HG02763 (cell line): Measurements from ENCODE around the gene CLEC2A.

Experiments
- ATAC-seq: cut with Tn5 transposase; IDR thresholded peaks from one replicate; pipeline ENCODE4 v1.9.1; 2021; ENCODE audit warnings: mild to moderate bottlenecking, moderate library complexity; ENCODE audit not compliant: unreplicated experiment

The CLEC2A gene

DNA sequence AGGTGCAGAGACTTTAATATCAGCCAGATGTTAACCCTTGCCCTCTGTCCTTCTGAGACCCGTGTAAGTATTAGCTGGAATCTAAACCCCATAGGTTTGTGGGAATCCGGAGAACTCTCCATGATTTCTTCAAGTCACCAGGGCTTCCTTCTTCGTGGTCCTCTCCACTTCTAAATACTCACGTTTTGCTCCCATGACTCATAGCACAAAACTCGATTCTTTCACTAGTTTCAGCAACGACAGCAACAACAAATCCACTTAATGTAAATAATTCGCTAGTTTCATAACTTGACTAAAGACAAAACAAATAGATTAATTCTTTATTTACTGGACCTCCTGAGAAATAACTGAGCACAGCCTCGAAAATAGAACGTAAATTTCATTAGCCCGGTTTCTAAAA, 4.4 kb upstream of the CLEC2A start:
- ATAC-seq: no peak

DNA sequence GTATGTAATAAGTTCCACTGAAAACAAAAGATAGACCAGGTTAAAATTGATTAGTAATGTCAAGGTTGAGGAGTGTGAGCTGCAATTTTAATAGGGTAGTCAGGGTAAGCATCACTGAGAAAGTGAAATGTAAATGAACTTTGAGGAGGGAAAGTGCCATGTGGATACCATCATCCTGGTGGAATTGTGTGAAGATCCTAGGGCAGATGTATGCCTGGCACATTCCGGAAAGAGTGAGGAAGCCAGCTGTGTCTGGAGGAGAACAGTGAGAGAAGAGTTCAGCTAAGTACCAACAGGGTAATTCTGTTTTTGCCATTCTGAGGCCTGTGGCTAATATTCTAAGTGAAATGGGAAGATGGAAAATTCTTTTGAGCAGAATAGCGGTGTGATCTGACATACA, 2.9 kb upstream of the CLEC2A start:
- no peak for ATAC-seq

DNA sequence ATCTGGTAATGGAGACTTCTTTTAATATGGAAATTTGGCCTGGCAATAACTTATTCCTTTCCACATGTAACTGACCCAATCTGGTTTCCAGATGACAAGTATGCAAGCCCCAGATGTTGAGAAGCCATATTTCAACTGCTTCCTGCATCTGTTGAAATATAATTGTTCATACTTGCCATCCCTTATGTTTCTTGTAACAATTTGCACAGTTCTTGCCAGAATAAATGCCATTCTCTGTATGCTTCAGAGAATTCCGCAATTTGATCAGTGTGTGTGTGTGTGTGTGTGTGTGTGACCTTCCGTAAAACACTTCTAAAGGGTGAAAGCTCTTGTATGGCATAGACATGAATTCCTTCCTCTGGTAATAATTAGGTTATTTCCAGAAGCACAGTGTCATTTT, 1.8 kb upstream of the CLEC2A start:
- ATAC-seq: no peak

DNA sequence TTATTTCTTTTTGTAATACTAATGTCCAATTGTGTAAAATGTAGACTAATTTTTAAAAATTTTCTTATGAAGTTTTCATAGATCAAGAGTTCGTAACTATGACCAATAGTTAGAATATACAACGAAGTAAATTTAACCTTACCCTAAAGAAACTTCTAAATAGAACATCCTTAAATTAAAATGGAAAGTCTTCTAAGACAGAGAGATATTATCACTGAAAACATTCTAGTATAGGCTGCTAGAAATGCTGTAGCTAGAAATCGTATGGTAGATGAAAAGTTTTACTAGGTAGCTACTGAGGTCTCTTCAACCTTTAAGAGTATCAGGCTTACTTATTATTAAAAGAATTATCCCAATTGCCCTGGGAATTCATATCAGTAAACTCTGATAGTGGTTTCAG, 925 bp downstream of the CLEC2A start:
- no peak for ATAC-seq

DNA sequence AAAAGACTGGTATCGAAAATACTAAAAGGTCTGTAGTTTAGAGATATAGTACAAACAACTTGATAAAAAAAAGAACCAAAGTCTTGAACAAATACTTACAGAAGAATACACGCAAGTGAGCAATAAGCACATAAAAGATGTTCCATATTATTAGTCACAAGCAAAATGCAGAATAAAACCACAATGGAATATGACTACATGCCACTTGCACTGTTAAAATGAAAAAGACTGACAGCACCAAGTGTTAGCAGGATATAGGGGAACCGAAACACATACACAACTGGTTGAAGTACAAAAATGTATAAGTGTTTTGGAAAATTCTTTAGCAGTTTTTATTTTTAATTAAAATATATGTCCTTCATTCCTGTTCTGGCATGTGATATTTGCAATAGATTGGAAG, 3.6 kb downstream of the CLEC2A start:
- ATAC-seq: no peak

DNA sequence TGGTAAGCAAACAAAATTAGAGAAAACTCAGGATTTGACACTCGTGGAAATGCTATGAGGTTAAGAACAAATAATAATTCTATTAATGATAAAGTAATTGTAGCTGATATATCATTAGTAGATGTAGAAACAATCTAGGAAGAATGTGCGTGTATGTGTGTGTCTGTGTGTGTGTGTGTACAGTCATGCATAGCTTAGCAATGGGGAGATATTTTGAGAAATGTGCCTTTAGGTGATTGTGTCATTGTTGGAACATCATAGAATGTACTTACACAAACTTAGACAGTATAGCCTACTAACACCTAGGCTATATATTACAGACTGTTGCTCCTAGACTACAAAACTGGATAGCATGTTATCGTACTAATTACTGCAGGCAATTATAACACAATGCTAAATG, 5.3 kb downstream of the CLEC2A start:
- ATAC-seq: no peak

DNA sequence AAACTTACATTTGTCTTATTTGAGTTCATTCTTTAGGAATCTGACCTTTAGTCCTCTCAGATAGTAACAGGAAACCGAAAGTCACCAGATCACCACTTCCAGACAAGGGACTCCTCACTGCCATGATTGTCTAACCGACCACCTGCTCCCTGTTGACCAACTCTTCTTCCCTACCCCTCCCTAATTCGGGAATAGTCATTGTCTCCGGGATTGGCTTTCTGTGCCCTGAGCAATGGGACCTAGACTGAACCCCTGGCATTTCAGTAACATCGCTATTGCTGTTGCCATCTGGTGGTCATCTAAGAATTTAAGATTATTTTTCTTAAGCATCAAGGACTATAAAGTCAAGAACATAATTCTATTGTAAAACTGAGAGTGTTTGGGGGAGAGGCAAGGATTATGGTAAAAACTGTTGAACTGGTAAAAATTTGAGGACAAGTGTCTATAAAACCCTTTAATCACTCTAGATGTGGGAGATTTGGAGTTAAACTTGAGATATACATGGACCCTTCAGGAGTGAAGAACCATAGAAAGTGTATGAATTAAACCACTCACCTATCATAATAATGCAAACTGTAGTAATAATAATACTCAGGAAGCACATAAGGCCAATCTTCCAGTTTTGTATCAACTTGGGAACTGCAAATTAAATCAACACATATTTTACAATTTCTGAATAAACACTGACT, 6.3 kb downstream of the CLEC2A start:
- no peak for ATAC-seq

DNA sequence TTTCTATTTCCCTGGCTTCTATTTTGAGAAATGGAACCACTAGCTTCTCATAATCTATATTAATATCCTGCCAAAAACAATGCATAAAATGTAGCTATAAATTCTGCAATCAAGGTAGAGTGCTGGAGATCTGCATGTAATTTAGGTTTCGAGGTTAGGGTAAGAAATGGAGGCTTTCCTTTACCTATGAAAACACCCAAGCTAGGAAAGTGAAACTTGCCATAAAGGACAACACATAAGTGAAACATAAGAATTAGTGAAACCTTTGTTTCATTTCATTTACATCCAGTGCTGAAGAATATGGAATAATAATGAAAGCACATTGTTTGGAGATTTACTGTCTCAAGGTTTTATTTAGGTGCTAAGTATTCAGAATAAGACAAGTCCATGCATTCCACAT, 9.7 kb downstream of the CLEC2A start:
- ATAC-seq: no peak

DNA sequence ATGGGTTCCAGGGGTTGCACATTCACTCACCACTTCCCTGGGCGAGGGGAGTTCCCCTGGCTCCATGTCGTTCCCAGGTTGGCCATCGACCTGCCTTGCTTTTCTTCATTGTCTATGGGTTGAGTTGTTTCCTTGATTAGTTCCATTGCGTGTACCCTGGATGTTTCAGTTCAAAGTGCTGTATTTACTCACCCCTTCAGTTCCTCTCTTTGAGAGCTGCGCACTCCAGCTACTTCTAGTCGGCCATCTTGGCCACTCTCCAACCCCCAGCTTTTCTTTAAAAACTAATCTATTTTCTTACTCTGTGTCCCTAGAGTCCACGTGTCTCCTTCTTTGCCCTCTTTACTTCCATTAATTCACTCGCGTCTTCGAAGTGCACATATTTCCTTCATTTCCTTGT, 11.7 kb downstream of the CLEC2A start:
- no peak for ATAC-seq

DNA sequence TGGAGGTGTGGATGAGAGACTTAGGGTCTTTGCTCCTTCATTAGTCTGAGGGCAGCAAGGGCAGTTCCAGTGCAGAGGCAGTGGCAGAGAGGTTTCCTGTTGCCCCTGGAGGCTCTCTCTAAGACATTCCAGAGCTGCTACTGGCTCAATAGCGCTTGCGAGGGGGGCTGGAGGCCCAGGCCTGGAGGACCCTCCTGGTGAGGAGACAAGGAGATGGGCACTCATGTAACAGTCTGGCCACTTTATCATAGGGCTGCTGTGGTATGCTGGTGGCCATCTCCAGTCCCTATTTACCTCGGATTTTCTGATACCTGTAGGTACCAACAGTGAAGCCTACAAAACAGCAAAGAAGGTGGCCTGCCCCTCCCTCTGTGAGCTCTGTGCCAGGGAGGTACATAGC, 12.7 kb downstream of the CLEC2A start:
- ATAC-seq: no peak

DNA sequence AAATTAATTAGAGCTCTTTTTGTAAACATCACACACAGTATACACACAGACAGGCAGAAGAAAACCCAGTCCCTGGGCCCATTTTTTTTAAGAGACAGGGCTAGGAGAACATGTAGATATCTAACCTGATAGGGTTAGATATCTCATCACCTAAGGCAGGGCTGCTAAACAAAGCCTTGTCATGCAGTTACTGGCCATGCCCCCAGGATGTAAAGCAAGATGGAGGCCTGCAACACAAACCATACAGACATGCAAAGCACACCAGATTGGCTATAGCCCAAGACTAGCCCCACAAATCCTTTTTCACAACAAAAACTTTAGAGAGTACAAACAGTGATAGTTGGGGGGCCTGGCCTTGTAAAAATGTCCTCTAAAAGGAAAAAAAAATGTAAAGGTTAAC, 20.5 kb downstream of the CLEC2A start:
- ATAC-seq: no peak

DNA sequence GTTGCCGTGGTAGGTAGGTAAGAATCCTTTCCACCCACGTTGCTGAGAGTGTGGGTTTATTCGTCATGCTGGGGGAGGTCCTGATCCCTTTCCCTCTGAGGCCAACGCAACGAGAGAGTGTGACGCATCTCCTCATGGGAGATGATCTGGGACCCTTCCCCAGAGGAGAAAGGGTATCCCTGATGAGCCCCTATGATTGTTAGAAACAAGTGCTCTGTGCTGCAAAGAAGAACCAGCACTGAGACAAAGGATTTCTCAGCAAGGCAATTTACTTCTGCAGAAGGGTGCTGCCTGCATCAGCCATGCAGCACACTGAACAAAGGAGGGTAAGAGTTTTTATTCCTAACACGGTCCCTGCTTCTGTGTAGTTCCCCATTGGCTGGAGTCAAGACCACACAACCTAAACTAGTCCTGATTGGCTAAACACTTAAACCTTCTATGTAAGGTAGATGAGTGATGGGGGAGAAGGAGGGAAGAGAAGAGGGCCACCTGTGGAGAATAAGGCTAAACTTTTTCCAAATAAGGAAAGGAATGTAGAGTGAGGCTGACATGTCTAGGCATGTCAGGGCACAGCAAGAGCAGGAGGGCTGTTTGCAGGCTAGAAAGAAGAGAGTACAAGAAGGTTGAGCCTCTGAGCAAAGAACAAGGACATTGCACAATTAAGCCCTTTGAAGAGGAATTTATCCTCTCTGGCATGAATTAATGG, 21.3 kb downstream of the CLEC2A start:
- ATAC-seq: no peak

DNA sequence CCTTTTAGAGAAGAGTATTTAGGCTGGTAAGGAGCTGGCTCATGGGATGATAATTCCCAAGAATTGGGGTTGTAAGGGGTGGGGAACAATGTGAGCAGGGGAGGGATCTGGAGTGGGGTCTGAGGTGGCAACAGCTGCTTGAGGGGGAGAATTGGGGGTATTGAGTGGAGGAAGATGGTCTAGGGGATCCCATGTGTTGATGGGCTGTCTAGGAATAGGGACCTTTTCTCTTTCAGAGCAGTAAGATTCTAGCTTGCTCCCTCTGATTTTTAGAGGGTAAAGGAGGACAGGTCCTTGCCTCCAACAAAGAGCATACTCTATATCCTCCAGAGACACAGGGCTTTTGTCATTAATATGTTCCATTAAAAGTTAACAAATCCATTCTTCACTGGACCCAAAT, 22.4 kb downstream of the CLEC2A start:
- ATAC-seq: no peak

DNA sequence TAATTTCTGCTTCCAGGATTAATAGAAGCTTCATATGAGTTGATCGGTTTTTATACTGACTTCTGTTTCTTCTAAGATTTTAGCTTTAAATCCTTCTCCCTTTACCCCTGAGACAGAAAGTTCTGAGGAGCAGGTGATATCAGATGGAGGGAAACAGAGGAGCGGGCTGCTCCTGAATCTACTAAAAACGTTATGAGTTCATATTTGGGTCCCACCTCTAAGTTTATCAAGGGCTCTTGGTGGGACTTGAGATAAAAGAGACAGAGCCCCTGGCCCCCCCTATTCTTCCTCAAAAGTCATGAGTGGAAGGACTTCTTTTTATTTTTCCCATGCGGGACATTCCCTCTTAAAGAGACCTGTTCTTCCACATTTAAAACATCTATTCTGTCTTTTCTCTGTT, 23.8 kb downstream of the CLEC2A start:
- no peak for ATAC-seq

DNA sequence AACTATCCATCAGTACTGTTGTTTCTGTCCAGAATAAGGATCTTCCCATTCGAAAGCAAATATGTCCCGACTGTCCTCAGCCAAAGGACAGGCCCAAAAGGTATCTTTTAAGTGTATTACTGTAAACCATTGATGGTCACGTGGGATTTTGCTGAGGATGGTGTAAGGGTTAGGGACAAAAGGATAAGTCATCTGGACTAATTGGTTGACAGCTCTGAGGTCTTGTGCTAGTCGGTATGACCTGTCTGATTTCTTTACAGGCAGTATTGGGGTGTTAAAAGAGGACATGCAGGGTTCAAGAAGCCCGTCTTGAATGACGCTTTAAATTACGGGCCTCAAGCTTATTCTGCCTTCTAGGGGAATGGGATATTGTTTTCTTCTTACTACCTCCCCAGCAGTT, 24.4 kb downstream of the CLEC2A start:
- no peak for ATAC-seq

DNA sequence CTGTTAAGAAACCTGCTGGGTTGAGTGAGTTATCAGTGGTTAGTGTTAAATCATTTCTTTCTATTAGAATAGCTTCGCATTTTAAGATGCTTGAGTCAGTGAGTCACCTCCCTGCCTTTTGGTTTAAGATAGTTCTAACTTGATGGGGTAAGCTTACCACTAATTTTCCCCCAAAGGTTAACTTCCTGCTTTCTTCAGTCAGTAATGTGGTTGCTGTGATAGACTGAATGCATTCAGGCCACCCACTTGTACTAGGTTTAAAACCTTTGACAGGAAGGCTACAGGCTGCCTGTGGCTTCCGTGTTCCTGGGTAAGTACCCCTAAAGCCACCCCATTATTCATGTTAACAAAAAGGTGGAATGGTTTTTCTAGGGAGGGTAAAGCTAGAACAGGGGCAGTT, 25.3 kb downstream of the CLEC2A start:
- no peak for ATAC-seq

DNA sequence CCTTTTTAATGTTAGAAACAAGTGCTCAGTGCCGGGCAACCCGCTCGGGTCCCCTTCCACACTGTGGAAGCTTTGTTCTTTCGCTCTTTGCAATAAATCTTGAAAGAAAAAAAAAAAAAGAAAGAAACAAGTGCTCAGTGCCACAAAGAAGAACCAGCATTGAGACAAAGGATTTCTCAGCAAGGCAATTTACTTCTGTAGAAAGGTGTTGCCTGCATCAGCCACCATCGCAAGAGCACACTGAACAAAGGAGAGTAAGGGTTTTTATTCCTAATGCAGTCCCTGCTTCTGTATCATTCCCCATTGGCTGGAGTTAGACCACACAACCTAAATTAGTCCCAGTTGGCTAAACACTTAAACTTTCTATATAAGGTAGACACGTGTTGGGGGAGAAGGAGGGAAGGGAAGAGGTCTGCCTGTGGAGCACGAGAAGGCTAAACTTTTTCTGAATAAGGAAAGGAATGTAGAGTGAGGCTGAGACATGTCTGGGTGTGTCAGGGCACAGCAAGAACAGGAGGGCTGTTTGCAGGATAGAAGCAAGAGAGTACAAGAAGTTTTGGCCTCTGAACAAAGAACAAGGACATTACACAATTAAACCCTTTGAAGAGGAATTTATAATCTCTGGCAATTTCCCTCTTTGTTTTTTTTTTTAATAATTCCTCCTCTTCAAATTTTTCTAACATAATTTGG, 29.5 kb downstream of the CLEC2A start:
- ATAC-seq: no peak

DNA sequence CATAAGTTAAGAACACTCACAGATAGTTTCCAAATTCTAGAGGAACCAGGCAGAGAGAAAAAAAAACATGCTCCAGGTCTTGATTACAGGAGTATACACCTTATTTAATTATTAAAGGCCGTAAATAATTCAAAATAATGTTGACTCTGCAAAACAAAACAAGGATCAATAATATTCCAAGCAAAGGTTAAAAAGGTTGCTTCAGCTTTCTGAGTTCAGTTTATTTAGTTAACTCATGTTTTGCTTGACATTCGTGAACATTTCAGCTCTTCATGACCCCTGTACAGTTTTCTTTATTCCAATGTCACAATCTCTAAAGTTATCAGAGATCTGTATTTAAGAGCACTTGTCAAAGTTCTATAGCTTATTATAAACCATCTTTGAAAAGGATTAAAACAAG, 31.2 kb downstream of the CLEC2A start:
- ATAC-seq: no peak

DNA sequence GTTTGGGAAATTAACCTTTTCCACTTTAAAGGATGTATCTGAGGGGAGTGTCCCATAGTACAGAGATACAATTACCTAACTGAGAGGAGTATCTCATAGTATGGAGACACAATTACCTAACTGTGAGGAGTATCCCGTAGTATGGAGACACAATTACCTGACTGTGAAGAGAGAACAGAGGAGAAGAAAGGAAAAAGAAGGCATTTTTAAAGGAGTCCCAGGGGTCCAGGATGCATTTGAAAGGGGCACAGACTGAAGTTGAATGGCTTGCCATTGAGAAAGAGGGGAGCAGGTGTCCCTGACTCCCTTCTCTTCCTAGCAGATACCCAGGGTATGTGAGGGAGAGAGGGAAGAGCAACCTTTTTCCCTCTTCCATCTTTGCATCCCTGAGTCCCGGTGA, 33.0 kb downstream of the CLEC2A start:
- ATAC-seq: no peak

DNA sequence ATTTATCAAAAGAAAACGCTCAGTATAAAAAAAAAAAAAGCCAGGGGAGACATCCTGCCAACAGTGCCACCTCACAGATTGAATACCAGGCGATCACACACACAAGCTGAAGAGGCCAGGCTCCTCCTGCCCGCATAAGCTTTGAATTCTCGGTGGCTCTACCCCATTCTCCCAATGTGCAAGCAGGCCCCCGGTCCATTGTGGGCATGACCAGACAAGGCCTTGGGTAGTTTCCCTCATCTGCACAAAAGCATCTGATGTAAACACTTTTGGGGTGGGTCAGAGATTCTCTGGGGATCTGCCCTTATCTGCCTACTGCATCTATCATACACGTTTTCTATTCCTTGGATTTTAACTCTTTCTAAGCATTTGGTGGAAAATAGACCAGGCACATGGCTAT, 34.6 kb downstream of the CLEC2A start:
- ATAC-seq: no peak

DNA sequence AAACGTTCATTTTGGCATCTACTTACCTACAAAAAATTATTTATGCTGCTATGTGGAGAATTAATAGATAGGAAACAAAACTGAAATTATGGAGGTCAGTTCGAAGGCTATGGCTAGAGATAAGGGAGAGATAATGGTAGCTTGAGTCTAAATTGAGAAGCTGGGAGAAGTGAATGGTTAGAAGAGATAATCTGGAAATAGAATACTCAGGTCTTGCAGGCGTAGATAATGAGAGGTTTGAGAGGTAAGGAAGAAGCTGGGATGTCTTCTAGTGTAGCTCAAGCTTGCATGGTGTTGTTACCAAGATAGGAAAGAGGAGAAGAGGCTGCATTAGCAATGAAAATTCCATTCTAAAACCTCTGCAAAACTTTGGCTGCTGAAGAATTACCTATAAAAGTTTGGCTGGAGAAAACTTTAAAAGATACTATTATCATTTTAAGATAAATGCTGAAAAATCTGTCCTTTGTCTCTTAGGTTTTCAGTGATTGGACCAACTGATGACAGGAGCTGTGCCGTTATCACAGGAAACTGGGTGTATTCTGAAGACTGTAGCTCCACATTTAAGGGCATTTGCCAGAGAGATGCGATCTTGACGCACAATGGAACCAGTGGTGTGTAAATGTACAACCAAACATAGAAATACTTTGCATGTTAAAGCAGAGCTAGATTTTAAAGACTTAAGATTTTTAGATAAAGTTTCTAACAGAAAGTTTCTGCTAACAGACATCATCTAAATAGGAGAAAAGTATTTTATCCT, 36.8 kb downstream of the CLEC2A start:
- no peak for ATAC-seq
